GM12878 (cell line): Measurements from ENCODE around the gene VASH1. TPM values are rescaled to one million over a fixed set of nuclear protein-coding genes. Genes with fewer than 3 reads are reported as not detected.

ENCODE experiments used
- ATAC-seq: fragments of 200-7000 bp; cut with Tn5 transposase; 3 replicates; pipeline ENCODE4 v1.9.1; 2020; ENCODE audit warnings: mild to moderate bottlenecking, moderate library complexity
- BruUV-seq: library from RNA; stranded (reverse); fragments of 400-500 nt; replicated peaks from 2 replicates; lab custom pipeline; 2021; lab: Mats Ljungman, UMichigan
- CTCF ChIA-PET: fragments of 300-600 bp; sonication (Branson Sonifier 250); formaldehyde crosslinking; extraction: SDS; loops from one replicate; lab custom pipeline; 2021; ENCODE audit warnings: inconsistent platforms; lab: Yijun Ruan, JAX
- POLR2A ChIA-PET: fragments of 350-600 bp; formaldehyde crosslinking; extraction: SDS; loops from one replicate; lab custom pipeline; 2021; ENCODE audit warnings: inconsistent platforms; lab: Charles Lee
- RAD21 ChIA-PET: fragments of 300-600 bp; sonication (Branson Sonifier 250); formaldehyde crosslinking; loops from one replicate; lab custom pipeline; 2023; ENCODE audit warnings: antibody characterized with exemption; ENCODE audit not compliant: unreplicated experiment; lab: Charles Lee
- SMC1A ChIA-PET: fragments of 300-600 bp; sonication (Branson Sonifier 250); formaldehyde crosslinking; loops from one replicate; lab custom pipeline; 2023; ENCODE audit not compliant: unreplicated experiment, uncharacterized antibody; lab: Charles Lee
- DNase-seq: peaks from one replicate; pipeline ENCODE4 v3.0.0-alpha.2; 2011; ENCODE audit warnings: low read depth, low spot score
- FAIRE-seq: peaks from 3 replicates; lab custom pipeline; 2011; peaks lifted over from hg19 to GRCh38; lab: Jason Lieb, UNC
- H2AFZ ChIP-seq: 2 replicates; pipeline ENCODE4 v1.6.0; 2011; ENCODE audit warnings: low read depth, low read length, control low read depth; ENCODE audit not compliant: control insufficient read depth
- H3K27ac ChIP-seq: 2 replicates; pipeline ENCODE4 v1.5.1; 2011; ENCODE audit warnings: control low read depth; ENCODE audit not compliant: control insufficient read depth, insufficient read depth
- H3K27me3 ChIP-seq, 2 experiments: replicated peaks in 1 of 2; 2 replicates each; pipeline versions ENCODE4 v1.6.0 to v1.6.1; 2011; ENCODE audit warnings: low read length in 1 of 2; ENCODE audit not compliant: control insufficient read depth in 2 of 2, insufficient read depth in 2 of 2
- H3K36me3 ChIP-seq, 2 experiments: 2 replicates each; pipeline ENCODE4 v1.5.1; 2011; ENCODE audit warnings: low read length in 1 of 2; ENCODE audit not compliant: control insufficient read depth in 2 of 2, insufficient read depth in 2 of 2
- H3K4me1 ChIP-seq: 2 replicates; pipeline ENCODE4 v1.6.1; 2011; ENCODE audit warnings: mild to moderate bottlenecking, low read length, moderate library complexity, mixed read lengths; ENCODE audit not compliant: control insufficient read depth, insufficient read depth
- H3K4me2 ChIP-seq: 2 replicates; pipeline ENCODE4 v1.6.0; 2011; ENCODE audit warnings: control low read depth; ENCODE audit not compliant: control insufficient read depth, insufficient read depth
- H3K4me3 ChIP-seq: fragments of 200-600 bp; sonication (generic); 2 replicates; pipeline ENCODE4 v1.5.1; 2016
- H3K79me2 ChIP-seq: 2 replicates; pipeline ENCODE4 v1.6.0; 2011; ENCODE audit warnings: low read length; ENCODE audit not compliant: control insufficient read depth, insufficient read depth
- H3K9ac ChIP-seq: 2 replicates; pipeline ENCODE4 v1.8.0; 2011; ENCODE audit warnings: low read length, control low read depth, mixed read lengths; ENCODE audit not compliant: control insufficient read depth, insufficient read depth
- H3K9me3 ChIP-seq: replicated peaks from 3 replicates; pipeline ENCODE4 v1.5.1; 2011; ENCODE audit warnings: mild to moderate bottlenecking, low read length; ENCODE audit not compliant: control insufficient read depth, insufficient read depth
- H4K20me1 ChIP-seq: 2 replicates; pipeline ENCODE4 v1.6.0; 2011; ENCODE audit not compliant: control insufficient read depth, insufficient read depth
- ETV6 ChIP-seq, 2 experiments: fragments of 450-650 bp in 1 of 2; IDR thresholded peaks in 1 of 2; conservative IDR thresholded peaks in 1 of 2; 2 replicates each; pipeline ENCODE4 v1.6.1; 2014; ENCODE audit warnings: antibody characterized with exemption in 1 of 2, borderline replicate concordance in 1 of 2, low read depth in 1 of 2, mild to moderate bottlenecking in 1 of 2, moderate library complexity in 1 of 2
- HCFC1 ChIP-seq: fragments of 150-350 bp; IDR thresholded peaks from 2 replicates; pipeline ENCODE4 v1.6.1; 2014; ENCODE audit warnings: low read length
- IRF4 ChIP-seq: IDR thresholded peaks from 2 replicates; pipeline ENCODE4 v1.6.1; 2011; ENCODE audit warnings: low read depth, low read length
- KLF5 ChIP-seq: fragments of 450-650 bp; IDR thresholded peaks from 2 replicates; pipeline ENCODE4 v1.6.1; 2014; ENCODE audit warnings: mild to moderate bottlenecking; ENCODE audit not compliant: partially characterized antibody
- POLR2A ChIP-seq: IDR thresholded peaks from 2 replicates; pipeline ENCODE4 v1.6.1; 2011; ENCODE audit warnings: low read depth, mild to moderate bottlenecking, low read length
- POLR2AphosphoS5 ChIP-seq: IDR thresholded peaks from 2 replicates; pipeline ENCODE4 v1.6.1; 2011; ENCODE audit warnings: mild to moderate bottlenecking, low read length, inconsistent platforms
- POU2F2 ChIP-seq: IDR thresholded peaks from 3 replicates; pipeline ENCODE4 v1.6.1; 2011; ENCODE audit warnings: low read depth, mild to moderate bottlenecking, low read length, borderline replicate concordance
- SREBF2 ChIP-seq: IDR thresholded peaks from 2 replicates; pipeline ENCODE4 v1.6.1; 2012; ENCODE audit warnings: mild to moderate bottlenecking, low read length
- TAF1 ChIP-seq: IDR thresholded peaks from 2 replicates; pipeline ENCODE4 v1.6.1; 2011; ENCODE audit warnings: mild to moderate bottlenecking, low read depth, low read length, borderline replicate concordance
- TCF12 ChIP-seq: IDR thresholded peaks from 2 replicates; pipeline ENCODE4 v1.6.1; 2011; ENCODE audit warnings: low read depth, mild to moderate bottlenecking, low read length
- WRNIP1 ChIP-seq: IDR thresholded peaks from 2 replicates; pipeline ENCODE4 v1.6.1; 2011; ENCODE audit warnings: low read depth, low read length, improper control_type of control experiment, borderline replicate concordance
- WGBS: methylation state at CpG from one replicate; pipeline ENCODE4 v1.1.6; 2016; ENCODE audit warnings: low lambda C conversion rate; ENCODE audit not compliant: insufficient replicate concordance, insufficient coverage; ENCODE audit errors: missing lambda C conversion rate; 5-methylcytosine and 5-hydroxymethylcytosine counted together
- in situ Hi-C: fragments of 300-500 bp; cut with MboI; formaldehyde crosslinking; loops from 9 replicates; pipeline ENCODE4 v1.14.3; 2018; ENCODE audit warnings: mixed read lengths
- intact Hi-C: fragments of 100-400 bp; cut with micrococcal nuclease; formaldehyde crosslinking; loops from one replicate; pipeline ENCODE4 v1.14.2; 2022; ENCODE audit not compliant: unreplicated experiment
- polyA plus RNA-seq, 11 experiments: library from polyadenylated mRNA; depleted of rRNA in 4 of 11; unstranded in 6 of 11; stranded (reverse) in 5 of 11; fragments of >200 nt; fragmentation: Nextera tagmentation in 4 of 11; fragmentation: Illumina TruSeq in 1 of 11; extraction: Ambion mirVana in 4 of 11; extraction: Trizol in 1 of 11; gene quantifications; 1 replicate in 1 of 11; 2 replicates in 10 of 11; pipeline versions ENCODE4 v1.2.1 to v1.2.3, GENCODE V29; 2011 to 2016; ENCODE audit warnings: inconsistent platforms in 2 of 11, missing spikeins in 2 of 11, low read depth in 1 of 11
- total RNA-seq, 4 experiments: library from RNA; depleted of rRNA in 3 of 4; stranded (reverse); fragments of >200 nt in 3 of 4; fragmentation: Illumina TruSeq in 1 of 4; extraction: Trizol in 1 of 4; gene quantifications; 2 replicates each; pipeline versions ENCODE4 v1.2.1 to v1.2.3, GENCODE V29; 2013 to 2021
- TF ChIP-seq, protein P1 (sequence below): fragments of 150-350 bp; IDR thresholded peaks from 2 replicates; pipeline ENCODE4 v1.6.1; 2014; ENCODE audit warnings: mild to moderate bottlenecking, low read depth, low read length
- TF ChIP-seq, protein P2 (sequence below): IDR thresholded peaks from 2 replicates; pipeline ENCODE4 v1.6.1; 2012; ENCODE audit warnings: low read depth, low read length, improper control_type of control experiment
- TF ChIP-seq, protein P3 (sequence below): IDR thresholded peaks from 2 replicates; pipeline ENCODE4 v1.6.1; 2012; ENCODE audit warnings: low read depth, low read length, improper control_type of control experiment
- TF ChIP-seq, protein P4 (sequence below): IDR thresholded peaks from 2 replicates; pipeline ENCODE4 v1.6.1; 2012; ENCODE audit warnings: low read depth, low read length, improper control_type of control experiment
- TF ChIP-seq, protein P5 (sequence below): IDR thresholded peaks from 2 replicates; pipeline ENCODE4 v1.6.1; 2011; ENCODE audit warnings: borderline replicate concordance, low read depth, mild to moderate bottlenecking, moderate library complexity, low read length; ENCODE audit not compliant: insufficient read depth, poor library complexity, severe bottlenecking
- TF ChIP-seq, protein P6 (sequence below): IDR thresholded peaks from 2 replicates; pipeline ENCODE4 v1.6.1; 2011; ENCODE audit warnings: borderline replicate concordance, low read depth, mild to moderate bottlenecking, moderate library complexity, mixed read lengths, low read length; ENCODE audit not compliant: insufficient read depth; ENCODE audit errors: extremely low read length

Gene VASH1
- total and polyA plus RNA-seq, 10 of the 15 experiments (the other 5 are each of a cell fraction or from before 2014, with no cell fraction given) = 0.06 to 2.3 (median 0.53) TPM

DNA sequence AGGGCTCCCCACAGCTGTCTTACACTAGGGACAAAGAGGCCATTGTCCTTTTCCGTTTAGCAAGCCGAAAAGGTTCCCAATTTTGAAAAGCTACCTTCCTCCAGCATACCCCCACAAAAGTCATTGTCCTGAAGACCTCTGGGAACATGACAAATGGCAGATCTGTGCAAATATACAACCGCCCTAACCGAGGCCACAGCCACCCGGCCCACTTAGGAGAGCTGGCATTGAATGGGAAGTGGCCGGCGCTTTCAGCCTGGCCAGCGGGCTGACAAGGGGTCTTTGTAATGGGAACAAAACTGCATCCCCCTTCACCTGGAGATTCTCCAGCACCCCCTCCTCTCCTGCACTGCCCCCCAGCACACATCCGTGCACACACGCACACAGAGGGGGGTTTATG lies 48.1 kb upstream of the VASH1 start (continued):
- TF ChIP-seq, protein P1, sequence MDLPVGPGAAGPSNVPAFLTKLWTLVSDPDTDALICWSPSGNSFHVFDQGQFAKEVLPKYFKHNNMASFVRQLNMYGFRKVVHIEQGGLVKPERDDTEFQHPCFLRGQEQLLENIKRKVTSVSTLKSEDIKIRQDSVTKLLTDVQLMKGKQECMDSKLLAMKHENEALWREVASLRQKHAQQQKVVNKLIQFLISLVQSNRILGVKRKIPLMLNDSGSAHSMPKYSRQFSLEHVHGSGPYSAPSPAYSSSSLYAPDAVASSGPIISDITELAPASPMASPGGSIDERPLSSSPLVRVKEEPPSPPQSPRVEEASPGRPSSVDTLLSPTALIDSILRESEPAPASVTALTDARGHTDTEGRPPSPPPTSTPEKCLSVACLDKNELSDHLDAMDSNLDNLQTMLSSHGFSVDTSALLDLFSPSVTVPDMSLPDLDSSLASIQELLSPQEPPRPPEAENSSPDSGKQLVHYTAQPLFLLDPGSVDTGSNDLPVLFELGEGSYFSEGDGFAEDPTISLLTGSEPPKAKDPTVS = no peak
- TF ChIP-seq KLF5 = no peak
- TF ChIP-seq POU2F2 = no peak
- TF ChIP-seq, protein P2, sequence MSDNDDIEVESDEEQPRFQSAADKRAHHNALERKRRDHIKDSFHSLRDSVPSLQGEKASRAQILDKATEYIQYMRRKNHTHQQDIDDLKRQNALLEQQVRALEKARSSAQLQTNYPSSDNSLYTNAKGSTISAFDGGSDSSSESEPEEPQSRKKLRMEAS = no peak

DNA sequence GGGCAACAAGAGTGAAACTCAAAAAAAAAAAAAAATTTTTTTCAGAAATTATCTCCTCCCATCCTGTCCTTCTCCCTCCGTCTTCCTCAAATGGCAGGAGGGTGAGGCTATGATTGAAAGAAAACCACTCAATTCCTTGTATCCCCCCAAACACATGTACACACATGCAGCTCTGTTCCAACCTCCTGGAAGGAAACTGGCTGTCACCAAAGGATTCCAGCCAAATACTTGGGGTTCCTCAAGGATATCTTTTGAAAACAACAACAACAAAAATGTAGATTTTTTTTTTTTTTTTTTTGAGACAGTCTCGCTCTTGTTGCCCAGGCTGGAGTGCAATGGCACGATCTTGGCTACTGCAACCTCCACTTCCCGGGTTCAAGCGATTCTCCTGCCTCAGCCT lies 46.8 kb upstream of the VASH1 start:
- Histone ChIP-seq H3K4me2 (no peak overlapping the region), H3K27ac (no peak overlapping the region), H2AFZ (no peak overlapping the region), H3K4me1 (no peaks in the 10 kb centered on the region), H3K27me3 (no peaks in the 10 kb centered on the region; a peak in 1 of 4 replicates), H3K9me3 (no peaks in the 10 kb centered on the region; the same call in 2 of the 3 replicates), H3K4me3 (no peak overlapping the region), H3K36me3 (no peaks in the 10 kb centered on the region), H4K20me1 (no peaks in the 10 kb centered on the region), H3K9ac (no peak overlapping the region), H3K79me2 (no peaks in the 10 kb centered on the region)
- ChIA-PET RAD21 (no interaction called here), POLR2A (no interaction called here), CTCF (interaction anchor here (0.7 to 9.0 kb wide), 4 partner anchors 62 to 383 kb away, joined by 3 to 132 read pairs (median 4); partner anchors contain the start of gene ANGEL1), SMC1A (interaction anchor here (1.3 kb wide), 1 partner anchor 97 kb away, joined by 4 read pairs; no protein-coding TSS in a partner anchor)
- no TSS peak for BruUV-seq
- no peak for FAIRE-seq
- ATAC-seq = no peak
- WGBS = 80% methylated on average over 4 of the region's 5 CpGs
- in situ Hi-C loops (loop anchor here (10.0 kb wide), 1 partner anchor 350 kb away; no protein-coding TSS in a partner anchor), intact Hi-C loops (loop anchor here (1.0 to 5.0 kb wide), 2 partner anchors 97 to 378 kb away; no protein-coding TSS in a partner anchor)
- DNase-seq = no peak
- TF ChIP-seq TCF12 (no peak), IRF4 (no peak), WRNIP1 (no peak), ETV6 (conservative IDR thresholded peaks at IDR 0.05 in 1 of 2, IDR thresholded peaks at IDR 0.05 in 1 of 2; ENCODE audit: borderline replicate concordance in 1 of 2, low read depth in 1 of 2) (no peak), POLR2A (no peak), TAF1 (no peak), HCFC1 (no peak), SREBF2 (no peak), POLR2AphosphoS5 (no peak)
- TF ChIP-seq, protein P3, sequence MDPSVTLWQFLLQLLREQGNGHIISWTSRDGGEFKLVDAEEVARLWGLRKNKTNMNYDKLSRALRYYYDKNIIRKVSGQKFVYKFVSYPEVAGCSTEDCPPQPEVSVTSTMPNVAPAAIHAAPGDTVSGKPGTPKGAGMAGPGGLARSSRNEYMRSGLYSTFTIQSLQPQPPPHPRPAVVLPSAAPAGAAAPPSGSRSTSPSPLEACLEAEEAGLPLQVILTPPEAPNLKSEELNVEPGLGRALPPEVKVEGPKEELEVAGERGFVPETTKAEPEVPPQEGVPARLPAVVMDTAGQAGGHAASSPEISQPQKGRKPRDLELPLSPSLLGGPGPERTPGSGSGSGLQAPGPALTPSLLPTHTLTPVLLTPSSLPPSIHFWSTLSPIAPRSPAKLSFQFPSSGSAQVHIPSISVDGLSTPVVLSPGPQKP = no peak
- TF ChIP-seq, protein P4, sequence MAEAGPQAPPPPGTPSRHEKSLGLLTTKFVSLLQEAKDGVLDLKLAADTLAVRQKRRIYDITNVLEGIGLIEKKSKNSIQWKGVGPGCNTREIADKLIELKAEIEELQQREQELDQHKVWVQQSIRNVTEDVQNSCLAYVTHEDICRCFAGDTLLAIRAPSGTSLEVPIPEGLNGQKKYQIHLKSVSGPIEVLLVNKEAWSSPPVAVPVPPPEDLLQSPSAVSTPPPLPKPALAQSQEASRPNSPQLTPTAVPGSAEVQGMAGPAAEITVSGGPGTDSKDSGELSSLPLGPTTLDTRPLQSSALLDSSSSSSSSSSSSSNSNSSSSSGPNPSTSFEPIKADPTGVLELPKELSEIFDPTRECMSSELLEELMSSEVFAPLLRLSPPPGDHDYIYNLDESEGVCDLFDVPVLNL = no peak
- TF ChIP-seq, protein P5, sequence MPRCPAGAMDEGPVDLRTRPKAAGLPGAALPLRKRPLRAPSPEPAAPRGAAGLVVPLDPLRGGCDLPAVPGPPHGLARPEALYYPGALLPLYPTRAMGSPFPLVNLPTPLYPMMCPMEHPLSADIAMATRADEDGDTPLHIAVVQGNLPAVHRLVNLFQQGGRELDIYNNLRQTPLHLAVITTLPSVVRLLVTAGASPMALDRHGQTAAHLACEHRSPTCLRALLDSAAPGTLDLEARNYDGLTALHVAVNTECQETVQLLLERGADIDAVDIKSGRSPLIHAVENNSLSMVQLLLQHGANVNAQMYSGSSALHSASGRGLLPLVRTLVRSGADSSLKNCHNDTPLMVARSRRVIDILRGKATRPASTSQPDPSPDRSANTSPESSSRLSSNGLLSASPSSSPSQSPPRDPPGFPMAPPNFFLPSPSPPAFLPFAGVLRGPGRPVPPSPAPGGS = no peak
- TF ChIP-seq, protein P6, sequence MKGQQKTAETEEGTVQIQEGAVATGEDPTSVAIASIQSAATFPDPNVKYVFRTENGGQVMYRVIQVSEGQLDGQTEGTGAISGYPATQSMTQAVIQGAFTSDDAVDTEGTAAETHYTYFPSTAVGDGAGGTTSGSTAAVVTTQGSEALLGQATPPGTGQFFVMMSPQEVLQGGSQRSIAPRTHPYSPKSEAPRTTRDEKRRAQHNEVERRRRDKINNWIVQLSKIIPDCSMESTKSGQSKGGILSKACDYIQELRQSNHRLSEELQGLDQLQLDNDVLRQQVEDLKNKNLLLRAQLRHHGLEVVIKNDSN = no peak
